ENCODE results near the gene DLGAP4.

DLGAP4 gene

DNA sequence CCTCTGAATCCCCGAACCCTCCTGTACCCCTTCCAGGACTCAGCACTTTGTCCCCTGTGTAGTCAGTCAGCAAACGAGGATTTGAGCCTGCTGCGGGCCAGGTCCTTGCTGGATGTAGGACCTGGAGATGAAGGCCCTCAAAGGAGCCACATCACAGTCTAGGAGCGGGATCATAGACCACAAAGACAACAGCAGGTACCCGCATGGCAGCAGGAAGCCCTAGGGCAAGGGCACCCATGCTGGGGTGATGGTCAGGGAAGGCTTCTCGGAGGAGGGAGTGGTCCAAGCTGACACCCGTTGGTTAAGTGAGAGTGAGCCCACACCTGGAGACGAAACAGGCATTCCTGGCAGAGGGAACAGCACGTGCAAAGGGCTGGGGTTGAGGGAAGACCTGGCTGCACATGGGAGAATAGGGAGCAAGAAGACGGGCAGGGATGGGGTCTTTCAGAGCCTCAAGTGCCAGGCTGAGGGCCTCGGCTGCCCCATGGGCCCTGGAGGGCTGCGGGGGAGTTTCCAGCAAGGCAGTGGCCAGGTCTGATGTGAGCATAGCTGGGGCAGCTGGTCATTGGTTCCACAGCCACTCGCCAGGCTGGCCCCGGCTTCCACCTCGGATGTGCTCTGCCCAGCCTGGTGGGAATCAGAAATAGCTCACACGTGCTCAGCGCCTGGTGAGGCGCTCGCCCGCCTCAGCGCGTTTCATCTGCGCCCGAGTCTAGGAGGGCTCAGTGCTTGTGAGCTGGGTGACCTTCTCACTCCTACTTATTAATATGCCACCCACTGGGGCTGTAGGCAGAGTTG, 15.0 kb downstream of the DLGAP4 start:
- Histone ChIP-seq H3K27ac (no peak overlapping the region), H3K4me3 (no peak overlapping the region)
- no peak for TF ChIP-seq CTCF (IDR thresholded peaks at IDR 0.05)
- DNase-seq (ENCODE audit: low spot score) = no peak

DNA sequence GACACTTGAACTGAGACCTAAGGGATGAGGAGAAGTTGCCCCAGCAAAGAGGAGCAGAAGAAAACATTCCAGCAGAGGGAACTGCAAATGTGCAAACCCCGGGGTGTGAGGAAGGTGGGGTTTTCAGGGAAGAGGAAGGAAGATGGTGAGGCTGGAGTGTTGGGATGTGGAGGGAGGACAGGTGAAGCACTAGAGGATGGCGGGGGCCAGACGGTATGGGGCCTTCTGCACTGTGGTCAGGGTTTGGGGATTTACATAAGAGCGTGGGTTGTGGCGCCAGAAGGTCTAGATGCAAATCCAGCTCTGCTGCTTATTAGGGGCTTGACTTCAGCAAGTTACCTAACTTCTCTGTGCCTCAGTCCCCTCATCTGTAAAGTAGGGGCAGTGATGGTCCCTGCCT, 16.0 kb downstream of the DLGAP4 start:
- H3K27ac ChIP-seq = no peak overlapping the region
- TF ChIP-seq CTCF (IDR thresholded peaks at IDR 0.05) = no peak
- no peak overlapping the region for H3K4me3 ChIP-seq
- DNase-seq (ENCODE audit: low spot score) = no peak

DNA sequence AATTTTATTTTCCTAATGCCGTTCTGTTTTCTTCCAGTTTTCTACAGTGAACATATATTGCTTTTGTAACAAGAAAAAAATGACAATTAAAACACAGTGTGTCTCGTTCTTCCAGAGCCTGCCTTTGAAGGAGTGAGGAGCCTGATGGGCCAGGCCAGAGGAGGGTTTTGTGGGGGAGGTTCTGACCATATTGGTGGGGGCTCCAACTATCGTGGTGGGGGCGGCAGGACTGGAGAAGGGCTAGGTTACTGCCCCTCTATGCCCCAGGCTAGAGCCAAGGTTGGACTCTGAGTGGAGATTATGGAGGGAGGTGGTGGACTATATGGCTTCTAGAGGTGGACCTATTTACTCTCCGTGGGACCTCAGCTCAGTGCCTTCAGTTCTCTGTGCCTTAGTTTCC, 24.0 kb downstream of the DLGAP4 start:
- no peak for DNase-seq (ENCODE audit: low spot score)
- no peak for TF ChIP-seq CTCF (IDR thresholded peaks at IDR 0.05)

GRCh38 chr20:36331209-36331608, 25.1 kb downstream of the DLGAP4 start:
- H3K27ac ChIP-seq = no peak overlapping the region
- no peak overlapping the region for H3K4me3 ChIP-seq
- no peak for DNase-seq (ENCODE audit: low spot score)
- TF ChIP-seq CTCF (IDR thresholded peaks at IDR 0.05) = no peak

More for the DNA sequence above, 24.0 kb downstream of the DLGAP4 start:
- Histone ChIP-seq H3K4me3 (no peak overlapping the region), H3K27ac (no peak overlapping the region)

DNA sequence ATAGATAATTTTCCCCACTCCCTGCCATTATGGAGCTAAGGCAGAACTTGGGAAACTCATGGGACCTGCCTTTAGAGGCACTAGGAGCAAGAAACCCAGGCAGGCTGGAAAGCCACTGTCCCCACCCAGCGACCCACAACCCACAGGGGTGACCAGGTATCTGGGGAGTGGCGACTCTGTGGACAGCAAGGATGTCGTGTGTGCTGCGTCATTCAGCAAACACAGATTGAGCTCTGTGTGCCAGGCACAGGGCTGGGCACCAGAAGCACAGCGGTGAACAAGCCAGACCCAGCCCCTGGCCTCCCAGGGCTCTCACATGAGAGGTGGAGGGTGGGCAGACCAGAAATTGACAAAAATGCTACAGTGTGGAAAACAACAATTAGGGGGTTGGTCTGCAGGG, 27.7 kb downstream of the DLGAP4 start:
- no peak for DNase-seq (ENCODE audit: low spot score)

GRCh38 chr20:36334281-36335205, 28.4 kb downstream of the DLGAP4 start:
- TF ChIP-seq CTCF (IDR thresholded peaks at IDR 0.05) = no peak
- no peak for DNase-seq (ENCODE audit: low spot score)
- no peak overlapping the region for H3K4me3 ChIP-seq
- no peak overlapping the region for H3K27ac ChIP-seq

More for the DNA sequence above, 27.7 kb downstream of the DLGAP4 start:
- Histone ChIP-seq H3K4me3 (no peak overlapping the region), H3K27ac (no peak overlapping the region)
- TF ChIP-seq CTCF (IDR thresholded peaks at IDR 0.05) = no peak
